HCT116 (cell line): ENCODE measurements around the gene PGD. TPM values are rescaled to one million over a fixed set of nuclear protein-coding genes. Genes with fewer than 3 reads are reported as not detected.
A peak's percentile ranks its signal among the peaks of the same experiment; 100 is the strongest.

Source experiments
- ATAC-seq: fragments of 200-7000 bp; cut with Tn5 transposase; 2 replicates; pipeline ENCODE4 v1.9.1; 2020; ENCODE audit warnings: mild to moderate bottlenecking, moderate library complexity
- BruUV-seq: library from RNA; stranded (reverse); fragments of 400-500 nt; replicated peaks from 2 replicates; lab custom pipeline; 2021; lab: Mats Ljungman, UMichigan
- CTCF ChIA-PET: fragments of 300-600 bp; sonication (Branson Sonifier 250); formaldehyde crosslinking; loops from one replicate; lab custom pipeline; 2021; ENCODE audit warnings: antibody characterized with exemption; lab: Charles Lee
- POLR2A ChIA-PET: fragments of 300-600, 350-600 bp; sonication (Branson Sonifier 250); formaldehyde crosslinking; loops from one replicate; lab custom pipeline; 2021; ENCODE audit warnings: antibody characterized with exemption; lab: Charles Lee
- RAD21 ChIA-PET, 2 experiments: fragments of 300-600 bp; sonication (Branson Sonifier 250); formaldehyde crosslinking; loops; one replicate each; lab custom pipeline; 2023; ENCODE audit warnings: low total read pairs in 2 of 2; ENCODE audit not compliant: uncharacterized antibody in 2 of 2, unreplicated experiment in 2 of 2, low non-redundant PET in 1 of 2; lab: Charles Lee
- DNase-seq: peaks from one replicate; pipeline ENCODE4 v3.0.0-alpha.2; 2010; ENCODE audit warnings: low read depth, low spot score
- H2AFZ ChIP-seq: fragments of 200-600 bp; shearing (Covaris generic), sonication (generic); 2 replicates; pipeline ENCODE4 v1.6.1; 2017; ENCODE audit warnings: low read depth, mixed run types, mixed read lengths, antibody characterized with exemption, low read length; ENCODE audit not compliant: poor library complexity, severe bottlenecking
- H3K27ac ChIP-seq: 2 replicates; pipeline ENCODE4 v1.5.1; 2012; ENCODE audit warnings: low read depth, low read length
- H3K27me3 ChIP-seq: fragments of 200-600 bp; sonication (generic); 2 replicates; pipeline ENCODE4 v1.6.1; 2016; ENCODE audit warnings: mixed run types, low read length, mixed read lengths; ENCODE audit not compliant: insufficient read depth
- H3K36me3 ChIP-seq, 2 experiments: fragments of 200-500 bp in 1 of 2; fragments of 200-600 bp in 1 of 2; sonication (Bioruptor generic) in 1 of 2; sonication (generic) in 1 of 2; 2 replicates each; pipeline versions ENCODE4 v1.5.1 to v1.6.1; 2014 to 2016; ENCODE audit warnings: low read length in 2 of 2, inconsistent platforms in 1 of 2, mixed read lengths in 1 of 2, mixed run types in 1 of 2; ENCODE audit not compliant: insufficient read depth in 2 of 2, control insufficient read depth in 1 of 2
- H3K4me1 ChIP-seq, 2 experiments: fragments of 200-600 bp in 1 of 2; sonication (generic) in 1 of 2; 2 replicates each; pipeline versions ENCODE4 v1.5.1 to v1.6.1; 2012 to 2017; ENCODE audit warnings: low read length in 2 of 2, inconsistent platforms in 1 of 2, mild to moderate bottlenecking in 1 of 2, mixed read lengths in 1 of 2, mixed run types in 1 of 2, moderate library complexity in 1 of 2; ENCODE audit not compliant: insufficient read depth in 2 of 2, control insufficient read depth in 1 of 2
- H3K4me2 ChIP-seq: fragments of 200-600 bp; sonication (generic); 2 replicates; pipeline ENCODE4 v1.6.1; 2017; ENCODE audit warnings: mixed run types, low read length, mixed read lengths
- H3K4me3 ChIP-seq, 2 experiments: fragments of 200-600 bp in 1 of 2; sonication (generic) in 1 of 2; replicated peaks in 1 of 2; 2 replicates each; pipeline ENCODE4 v1.5.1; 2011 to 2016; ENCODE audit warnings: low read length in 2 of 2, control low read depth in 1 of 2, low read depth in 1 of 2, mild to moderate bottlenecking in 1 of 2, mixed read lengths in 1 of 2, mixed run types in 1 of 2
- H3K79me2 ChIP-seq: fragments of 200-600 bp; sonication (generic); 2 replicates; pipeline ENCODE4 v1.6.1; 2017; ENCODE audit warnings: mild to moderate bottlenecking, mixed run types, low read length, moderate library complexity, mixed read lengths; ENCODE audit not compliant: insufficient read depth
- H3K9ac ChIP-seq: fragments of 200-600 bp; sonication (generic); 2 replicates; pipeline ENCODE4 v1.6.1; 2016; ENCODE audit warnings: low read length, mixed read lengths
- H3K9me2 ChIP-seq: fragments of 200-600 bp; sonication (generic), shearing (Covaris generic); 2 replicates; pipeline ENCODE4 v1.6.1; 2017; ENCODE audit warnings: mixed run types, mild to moderate bottlenecking, moderate library complexity; ENCODE audit not compliant: insufficient read depth
- H3K9me3 ChIP-seq, 2 experiments: fragments of 200-500 bp in 1 of 2; fragments of 200-600 bp in 1 of 2; sonication (Bioruptor generic) in 1 of 2; sonication (generic) in 1 of 2; 2 replicates each; pipeline ENCODE4 v1.6.1; 2014 to 2017; ENCODE audit warnings: low read length in 2 of 2, mixed read lengths in 2 of 2, inconsistent platforms in 1 of 2, low read depth in 1 of 2, mild to moderate bottlenecking in 1 of 2, mixed run types in 1 of 2, moderate library complexity in 1 of 2; ENCODE audit not compliant: control insufficient read depth in 1 of 2, insufficient read depth in 1 of 2
- H4K20me1 ChIP-seq: fragments of 200-600 bp; sonication (generic), shearing (Covaris generic); 2 replicates; pipeline ENCODE4 v1.6.1; 2017; ENCODE audit warnings: mixed run types, mild to moderate bottlenecking, moderate library complexity; ENCODE audit not compliant: insufficient read depth
- CBX3 ChIP-seq: IDR thresholded peaks from 2 replicates; pipeline ENCODE4 v1.6.1; 2012; ENCODE audit warnings: low read depth
- CTCF ChIP-seq, 3 experiments: fragments of 200-600 bp in 1 of 3; sonication (generic) in 1 of 3; IDR thresholded peaks in 2 of 3; conservative IDR thresholded peaks in 1 of 3; 2 replicates each; pipeline ENCODE4 v1.5.1; 2012 to 2017; ENCODE audit warnings: low read depth in 2 of 3, low read length in 2 of 3, antibody characterized with exemption in 1 of 3, borderline replicate concordance in 1 of 3, control low read depth in 1 of 3, mild to moderate bottlenecking in 1 of 3, mixed read lengths in 1 of 3, mixed run types in 1 of 3, moderate library complexity in 1 of 3; ENCODE audit not compliant: insufficient read depth in 1 of 3
- EGR1 ChIP-seq: IDR thresholded peaks from 2 replicates; pipeline ENCODE4 v1.6.1; 2012; ENCODE audit warnings: low read depth
- FOSL1 ChIP-seq: IDR thresholded peaks from 2 replicates; pipeline ENCODE4 v1.6.1; 2012; ENCODE audit warnings: low read depth
- JUND ChIP-seq: IDR thresholded peaks from 2 replicates; pipeline ENCODE4 v1.6.1; 2012
- POLR2AphosphoS5 ChIP-seq: IDR thresholded peaks from 2 replicates; pipeline ENCODE4 v1.6.1; 2011; ENCODE audit warnings: mild to moderate bottlenecking, low read depth, low read length, moderate library complexity
- SP1 ChIP-seq: IDR thresholded peaks from 2 replicates; pipeline ENCODE4 v1.6.1; 2012; ENCODE audit warnings: low read depth
- TCF7L2 ChIP-seq: IDR thresholded peaks from 2 replicates; pipeline ENCODE4 v1.7.0; 2011; ENCODE audit warnings: borderline replicate concordance, inconsistent platforms; ENCODE audit not compliant: insufficient read depth, insufficient read length; ENCODE audit errors: extremely low read depth
- ZFX ChIP-seq: fragments of 450-650 bp; IDR thresholded peaks from 2 replicates; pipeline ENCODE4 v1.6.1; 2017
- intact Hi-C: fragments of 100-400 bp; cut with micrococcal nuclease; formaldehyde crosslinking; loops from 2 replicates; pipeline ENCODE4 v1.10.0; 2022
- total RNA-seq: library from RNA; stranded (reverse); gene quantifications from one replicate; pipeline ENCODE4 v1.2.1, GENCODE V29; 2021; ENCODE audit not compliant: unreplicated experiment

PGD gene
- total RNA-seq, 1 experiment from 2014 or later = 144 TPM

GRCh38 chr1:10457875-10458274 lies 59.0 kb downstream of the PGD start:
- intact Hi-C loops = no loop called here
- H3K27me3 ChIP-seq = no peaks in the 10 kb centered on the region
- no TSS peak for BruUV-seq
- H3K4me2 ChIP-seq = no peak overlapping the region
- TF ChIP-seq CTCF (IDR thresholded peaks at IDR 0.05 in 2 of 3, conservative IDR thresholded peaks at IDR 0.05 in 1 of 3; ENCODE audit: borderline replicate concordance in 1 of 3, insufficient read depth in 1 of 3, low read depth in 2 of 3, low read length in 2 of 3) (no peak), SP1 (no peak), POLR2AphosphoS5 (peak; percentile 39; the same call in 1 of the 2 replicates), JUND (no peak)
- RAD21 ChIA-PET = no interaction called here
- no peak overlapping the region for H2AFZ ChIP-seq
- H3K27ac ChIP-seq = no peak overlapping the region
- no peak overlapping the region for H3K4me3 ChIP-seq
- no peaks in the 10 kb centered on the region for H3K9me2 ChIP-seq
- POLR2A ChIA-PET = no interaction called here
- H3K79me2 ChIP-seq = no peaks in the 10 kb centered on the region
- CTCF ChIA-PET = no interaction called here
- no peak overlapping the region for H3K9ac ChIP-seq
- no peaks in the 10 kb centered on the region for H4K20me1 ChIP-seq
- H3K4me1 ChIP-seq = peaks cover 9 to 10% of the 10 kb centered on the region in 2 experiments
- peaks cover 14 to 32% of the 10 kb centered on the region in 2 experiments for H3K36me3 ChIP-seq
- ATAC-seq (no peak), DNase-seq (no peak)
- peaks cover 0 to 4% of the 10 kb centered on the region in 2 experiments; a peak in 1 of 4 replicates for H3K9me3 ChIP-seq

- Histone ChIP-seq H3K27ac (peak overlapping the region; percentile 61), H3K9me3 (peaks cover 0 to 4% of the 10 kb centered on the region in 2 experiments; a peak in 1 of 4 replicates), H3K4me3 (no peak overlapping the region), H3K79me2 (no peaks in the 10 kb centered on the region; the same call in 1 of the 2 replicates), H3K36me3 (peaks cover 20 to 38% of the 10 kb centered on the region in 2 experiments), H3K4me1 (peaks cover 9 to 10% of the 10 kb centered on the region in 2 experiments), H4K20me1 (no peaks in the 10 kb centered on the region), H3K9me2 (no peaks in the 10 kb centered on the region), H2AFZ (no peak overlapping the region), H3K4me2 (peak overlapping the region; percentile 40; the same call in 1 of the 2 replicates), H3K27me3 (no peaks in the 10 kb centered on the region), H3K9ac (0 out of 2 replicates have a peak overlapping the region, but pooled peaks have one; percentile 23)
- peak; percentile 62 for ATAC-seq
- ChIA-PET POLR2A (no interaction called here), RAD21 (no interaction called here), CTCF (no interaction called here)
- peak; percentile 8 for DNase-seq
- intact Hi-C loops = no loop called here
- BruUV-seq = TSS peak; percentile 29
- TF ChIP-seq CBX3 (0 out of 2 replicates have a peak, but pooled peaks have one; percentile 12), EGR1 (no peak), JUND (peak; percentile 37; the same call in 1 of the 2 replicates), POLR2AphosphoS5 (no peak), FOSL1 (peak; percentile 38; the same call in 1 of the 2 replicates), ZFX (no peak), TCF7L2 (no peak), SP1 (peak; percentile 19; the same call in 1 of the 2 replicates)
Observed at GRCh38 chr1:10459184-10459583, 60.3 kb downstream of the PGD start.
